ENCODE results near the gene PITX1.

The PITX1 gene

GRCh38 chr5:135041726-135042125, 7.7 kb upstream of the PITX1 start:
- DNase-seq (ENCODE audit: low read depth, low spot score), result no peak

- no peak for DNase-seq (ENCODE audit: low read depth, low spot score)
Measured at GRCh38 chr5:135041145-135041587, 7.1 kb upstream of the PITX1 start.

- no peak for DNase-seq (ENCODE audit: low read depth, low spot score)
Measured at GRCh38 chr5:135040333-135041144, 6.5 kb upstream of the PITX1 start.

GRCh38 chr5:135040034-135040332, 6.0 kb upstream of the PITX1 start:
- DNase-seq (ENCODE audit: low read depth, low spot score), result no peak

- DNase-seq (ENCODE audit: low read depth, low spot score), result no peak
Measured at GRCh38 chr5:135039271-135040033, 5.4 kb upstream of the PITX1 start.

GRCh38 chr5:135038813-135039270, 4.8 kb upstream of the PITX1 start:
- no peak for DNase-seq (ENCODE audit: low read depth, low spot score)

GRCh38 chr5:135038205-135038812, 4.3 kb upstream of the PITX1 start:
- DNase-seq (ENCODE audit: low read depth, low spot score), result no peak

- no peak for DNase-seq (ENCODE audit: low read depth, low spot score)
Measured at GRCh38 chr5:135037519-135038204, 3.6 kb upstream of the PITX1 start.

GRCh38 chr5:135036405-135036804, 2.4 kb upstream of the PITX1 start:
- DNase-seq (ENCODE audit: low read depth, low spot score), result no peak

- DNase-seq (ENCODE audit: low read depth, low spot score), result no peak
Measured at GRCh38 chr5:135035678-135036030, 1.6 kb upstream of the PITX1 start.

- DNase-seq (ENCODE audit: low read depth, low spot score), result no peak
Measured at GRCh38 chr5:135034963-135035677, 1.1 kb upstream of the PITX1 start.

- no peak for DNase-seq (ENCODE audit: low read depth, low spot score)
Measured at GRCh38 chr5:135034236-135034962, 371 bp upstream of the PITX1 start.

GRCh38 chr5:135032999-135033861, 798 bp downstream of the PITX1 start:
- no peak for DNase-seq (ENCODE audit: low read depth, low spot score)

GRCh38 chr5:135032695-135032998, 1.4 kb downstream of the PITX1 start:
- DNase-seq (ENCODE audit: low read depth, low spot score), result no peak

GRCh38 chr5:135031813-135032694, 2.0 kb downstream of the PITX1 start:
- no peak for DNase-seq (ENCODE audit: low read depth, low spot score)

- no peak for DNase-seq (ENCODE audit: low read depth, low spot score)
Measured at GRCh38 chr5:135030956-135031812, 2.8 kb downstream of the PITX1 start.

- DNase-seq (ENCODE audit: low read depth, low spot score), result no peak
Measured at GRCh38 chr5:135030123-135030955, 3.7 kb downstream of the PITX1 start.
